HG02763 (cell line): ENCODE data around the gene SCGB3A1.

ENCODE experiments used
- ATAC-seq: cut with Tn5 transposase; IDR thresholded peaks from one replicate; pipeline ENCODE4 v1.9.1; 2021; ENCODE audit warnings: mild to moderate bottlenecking, moderate library complexity; ENCODE audit not compliant: unreplicated experiment

SCGB3A1 gene

GRCh38 chr5:180625791-180626660 lies 34.7 kb upstream of the SCGB3A1 start:
- ATAC-seq, result no peak

- no peak for ATAC-seq
Observed at GRCh38 chr5:180625125-180625790, 34.0 kb upstream of the SCGB3A1 start.

- no peak for ATAC-seq
Observed at GRCh38 chr5:180624587-180624986, 33.3 kb upstream of the SCGB3A1 start.

GRCh38 chr5:180623844-180624243 lies 32.5 kb upstream of the SCGB3A1 start:
- no peak for ATAC-seq

GRCh38 chr5:180623411-180623834 lies 32.1 kb upstream of the SCGB3A1 start:
- no peak for ATAC-seq

GRCh38 chr5:180622910-180623309 lies 31.6 kb upstream of the SCGB3A1 start:
- no peak for ATAC-seq

- no peak for ATAC-seq
Observed at GRCh38 chr5:180621311-180621710, 30.0 kb upstream of the SCGB3A1 start.

GRCh38 chr5:180620014-180620413 lies 28.7 kb upstream of the SCGB3A1 start:
- ATAC-seq, result no peak

GRCh38 chr5:180619563-180619915 lies 28.2 kb upstream of the SCGB3A1 start:
- ATAC-seq, result no peak

- no peak for ATAC-seq
Observed at GRCh38 chr5:180618829-180619562, 27.7 kb upstream of the SCGB3A1 start.

GRCh38 chr5:180618487-180618828 lies 27.2 kb upstream of the SCGB3A1 start:
- ATAC-seq, result no peak

- no peak for ATAC-seq
Observed at GRCh38 chr5:180613814-180614188, 22.5 kb upstream of the SCGB3A1 start.

GRCh38 chr5:180613188-180613813 lies 22.0 kb upstream of the SCGB3A1 start:
- no peak for ATAC-seq

- ATAC-seq, result no peak
Observed at GRCh38 chr5:180612683-180613082, 21.4 kb upstream of the SCGB3A1 start.

- no peak for ATAC-seq
Observed at GRCh38 chr5:180611140-180611850, 20.0 kb upstream of the SCGB3A1 start.

- no peak for ATAC-seq
Observed at GRCh38 chr5:180609817-180610550, 18.7 kb upstream of the SCGB3A1 start.

GRCh38 chr5:180609386-180609785 lies 18.1 kb upstream of the SCGB3A1 start:
- ATAC-seq, result no peak

GRCh38 chr5:180608572-180609310 lies 17.4 kb upstream of the SCGB3A1 start:
- no peak for ATAC-seq

GRCh38 chr5:180607861-180608571 lies 16.7 kb upstream of the SCGB3A1 start:
- ATAC-seq, result no peak
